Measurements from ENCODE around the gene CAMSAP1. TPM values are rescaled to one million over a fixed set of nuclear protein-coding genes. Genes with fewer than 3 reads are reported as not detected.

Gene CAMSAP1
- total and polyA plus RNA-seq, 9 of the 15 experiments (the other 6 are each of a cell fraction or from before 2014, with no cell fraction given), result 1.5 to 28.8 (median 14.3) TPM

- TF ChIP-seq, protein P1, sequence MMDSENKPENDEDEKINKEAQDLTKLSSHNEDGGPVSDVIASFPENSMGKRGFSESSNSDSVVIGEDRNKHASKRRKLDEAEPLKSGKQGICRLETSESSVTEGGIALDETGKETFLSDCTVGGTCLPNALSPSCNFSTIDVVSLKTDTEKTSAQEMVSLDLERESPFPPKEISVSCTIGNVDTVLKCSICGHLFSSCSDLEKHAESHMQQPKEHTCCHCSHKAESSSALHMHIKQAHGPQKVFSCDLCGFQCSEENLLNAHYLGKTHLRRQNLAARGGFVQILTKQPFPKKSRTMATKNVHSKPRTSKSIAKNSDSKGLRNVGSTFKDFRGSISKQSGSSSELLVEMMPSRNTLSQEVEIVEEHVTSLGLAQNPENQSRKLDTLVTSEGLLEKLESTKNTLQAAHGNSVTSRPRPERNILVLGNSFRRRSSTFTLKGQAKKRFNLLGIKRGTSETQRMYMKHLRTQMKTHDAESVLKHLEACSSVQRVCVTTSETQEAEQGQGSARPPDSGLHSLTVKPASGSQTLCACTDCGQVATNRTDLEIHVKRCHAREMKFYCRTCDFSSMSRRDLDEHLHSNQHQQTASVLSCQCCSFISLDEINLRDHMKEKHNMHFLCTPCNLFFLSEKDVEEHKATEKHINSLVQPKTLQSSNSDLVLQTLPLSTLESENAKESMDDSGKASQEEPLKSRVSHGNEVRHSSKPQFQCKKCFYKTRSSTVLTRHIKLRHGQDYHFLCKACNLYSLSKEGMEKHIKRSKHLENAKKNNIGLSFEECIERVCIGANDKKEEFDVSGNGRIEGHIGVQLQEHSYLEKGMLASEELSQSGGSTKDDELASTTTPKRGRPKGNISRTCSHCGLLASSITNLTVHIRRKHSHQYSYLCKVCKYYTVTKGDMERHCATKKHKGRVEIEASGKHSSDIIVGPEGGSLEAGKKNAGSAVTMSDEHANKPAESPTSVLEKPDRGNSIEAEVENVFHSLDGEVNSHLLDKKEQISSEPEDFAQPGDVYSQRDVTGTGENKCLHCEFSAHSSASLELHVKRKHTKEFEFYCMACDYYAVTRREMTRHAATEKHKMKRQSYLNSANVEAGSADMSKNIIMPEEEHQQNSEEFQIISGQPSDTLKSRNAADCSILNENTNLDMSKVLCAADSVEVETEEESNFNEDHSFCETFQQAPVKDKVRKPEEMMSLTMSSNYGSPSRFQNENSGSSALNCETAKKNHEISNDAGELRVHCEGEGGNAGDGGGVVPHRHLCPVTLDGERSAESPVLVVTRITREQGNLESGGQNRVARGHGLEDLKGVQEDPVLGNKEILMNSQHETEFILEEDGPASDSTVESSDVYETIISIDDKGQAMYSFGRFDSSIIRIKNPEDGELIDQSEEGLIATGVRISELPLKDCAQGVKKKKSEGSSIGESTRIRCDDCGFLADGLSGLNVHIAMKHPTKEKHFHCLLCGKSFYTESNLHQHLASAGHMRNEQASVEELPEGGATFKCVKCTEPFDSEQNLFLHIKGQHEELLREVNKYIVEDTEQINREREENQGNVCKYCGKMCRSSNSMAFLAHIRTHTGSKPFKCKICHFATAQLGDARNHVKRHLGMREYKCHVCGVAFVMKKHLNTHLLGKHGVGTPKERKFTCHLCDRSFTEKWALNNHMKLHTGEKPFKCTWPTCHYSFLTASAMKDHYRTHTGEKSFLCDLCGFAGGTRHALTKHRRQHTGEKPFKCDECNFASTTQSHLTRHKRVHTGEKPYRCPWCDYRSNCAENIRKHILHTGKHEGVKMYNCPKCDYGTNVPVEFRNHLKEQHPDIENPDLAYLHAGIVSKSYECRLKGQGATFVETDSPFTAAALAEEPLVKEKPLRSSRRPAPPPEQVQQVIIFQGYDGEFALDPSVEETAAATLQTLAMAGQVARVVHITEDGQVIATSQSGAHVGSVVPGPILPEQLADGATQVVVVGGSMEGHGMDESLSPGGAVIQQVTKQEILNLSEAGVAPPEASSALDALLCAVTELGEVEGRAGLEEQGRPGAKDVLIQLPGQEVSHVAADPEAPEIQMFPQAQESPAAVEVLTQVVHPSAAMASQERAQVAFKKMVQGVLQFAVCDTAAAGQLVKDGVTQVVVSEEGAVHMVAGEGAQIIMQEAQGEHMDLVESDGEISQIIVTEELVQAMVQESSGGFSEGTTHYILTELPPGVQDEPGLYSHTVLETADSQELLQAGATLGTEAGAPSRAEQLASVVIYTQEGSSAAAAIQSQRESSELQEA (IDR thresholded peaks at IDR 0.05; ENCODE audit: low read depth), result no peak
- no peak for TF ChIP-seq POLR3A (IDR thresholded peaks at IDR 0.05; ENCODE audit: borderline replicate concordance, extremely low read depth, insufficient read depth, insufficient read length)
- TF ChIP-seq, protein P2, sequence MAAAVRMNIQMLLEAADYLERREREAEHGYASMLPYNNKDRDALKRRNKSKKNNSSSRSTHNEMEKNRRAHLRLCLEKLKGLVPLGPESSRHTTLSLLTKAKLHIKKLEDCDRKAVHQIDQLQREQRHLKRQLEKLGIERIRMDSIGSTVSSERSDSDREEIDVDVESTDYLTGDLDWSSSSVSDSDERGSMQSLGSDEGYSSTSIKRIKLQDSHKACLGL (CRISPR knock-in tag; IDR thresholded peaks at IDR 0.05; ENCODE audit: borderline replicate concordance, poor library complexity, severe bottlenecking), result no peak
- no peak for TF ChIP-seq HNRNPLL (IDR thresholded peaks at IDR 0.05; ENCODE audit: low read depth, low read length, poor library complexity, severe bottlenecking)
- TF ChIP-seq RB1 (IDR thresholded peaks at IDR 0.05; ENCODE audit: low read depth), result no peak
- no peak for TF ChIP-seq EHMT2 (IDR thresholded peaks at IDR 0.05)
- TF ChIP-seq SAFB2 (IDR thresholded peaks at IDR 0.05; ENCODE audit: borderline replicate concordance, low read depth, low read length, severe bottlenecking), result no peak
- TF ChIP-seq TAL1 (IDR thresholded peaks at IDR 0.05), result no peak
Measured at GRCh38 chr9:135830496-135830895, 76.8 kb downstream of the CAMSAP1 start (continued).
